22Rv1 (cell line): ENCODE measurements around the gene EHD4.

Source experiments
- H3K27ac ChIP-seq: fragments of 450-650 bp; 2 replicates; pipeline ENCODE4 v1.5.1; 2017
- CTCF ChIP-seq: fragments of 450-650 bp; IDR thresholded peaks from 2 replicates; pipeline ENCODE4 v1.5.1; 2017; ENCODE audit warnings: mild to moderate bottlenecking
- ZFX ChIP-seq: fragments of 450-650 bp; IDR thresholded peaks from 2 replicates; pipeline ENCODE4 v1.6.1; 2017; ENCODE audit warnings: antibody characterized with exemption, borderline replicate concordance

Gene EHD4

GRCh38 chr15:41972253-41973242, at the start of gene EHD4:
TSS of gene EHD4 (minus strand) at chr15:41972557. CDS start at chr15:41972494, 63 bp downstream.
- peak within 1 kb of the TSS; percentile 77 for H3K27ac ChIP-seq
- TF ChIP-seq CTCF = peak; percentile 59
- TF ChIP-seq ZFX = no peak

- no peak overlapping the region for H3K27ac ChIP-seq
- no peak for TF ChIP-seq CTCF
- TF ChIP-seq ZFX = no peak
These were observed 49.2 kb upstream of the EHD4 start for GRCh38 chr15:42021593-42021992.

GRCh38 chr15:42020713-42021273, 48.4 kb upstream of the EHD4 start, which contains the start of gene PLA2G4E:
TSS of gene PLA2G4E (minus strand) at chr15:42021042. CDS start at chr15:42021030, 12 bp downstream.
- no peak within 1 kb of the TSS for H3K27ac ChIP-seq
- no peak for TF ChIP-seq CTCF
- TF ChIP-seq ZFX = no peak

- TF ChIP-seq ZFX (no peak), CTCF (no peak)
- no peak overlapping the region for H3K27ac ChIP-seq
These were observed 46.2 kb upstream of the EHD4 start for GRCh38 chr15:42018306-42019224.

- H3K27ac ChIP-seq = no peak overlapping the region
- no peak for TF ChIP-seq ZFX
- no peak for TF ChIP-seq CTCF
These were observed 44.6 kb upstream of the EHD4 start for GRCh38 chr15:42016971-42017370.

- TF ChIP-seq CTCF (no peak), ZFX (no peak)
- H3K27ac ChIP-seq = no peak overlapping the region
These were observed 42.0 kb upstream of the EHD4 start for GRCh38 chr15:42014406-42014805.
